IPS-18c (cell line): ENCODE results near the gene OTOA.
A peak's percentile ranks its signal among the peaks of the same experiment; 100 is the strongest.
"Not testable (repeated sequence)": the region's sequence is repeated elsewhere in the genome, so short reads cannot be mapped to it uniquely, and the experiment has no call there.

Experiments used
- H3K4me3 ChIP-seq: 2 replicates; pipeline ENCODE4 v1.7.0; 2013; ENCODE audit warnings: low read depth, mild to moderate bottlenecking, low read length, moderate library complexity; ENCODE audit not compliant: insufficient read depth
- H3K9me3 ChIP-seq: one replicate; pipeline ENCODE4 v1.6.1; 2013; ENCODE audit warnings: mild to moderate bottlenecking, low read length, moderate library complexity; ENCODE audit not compliant: control insufficient read depth, insufficient read depth

OTOA gene

DNA sequence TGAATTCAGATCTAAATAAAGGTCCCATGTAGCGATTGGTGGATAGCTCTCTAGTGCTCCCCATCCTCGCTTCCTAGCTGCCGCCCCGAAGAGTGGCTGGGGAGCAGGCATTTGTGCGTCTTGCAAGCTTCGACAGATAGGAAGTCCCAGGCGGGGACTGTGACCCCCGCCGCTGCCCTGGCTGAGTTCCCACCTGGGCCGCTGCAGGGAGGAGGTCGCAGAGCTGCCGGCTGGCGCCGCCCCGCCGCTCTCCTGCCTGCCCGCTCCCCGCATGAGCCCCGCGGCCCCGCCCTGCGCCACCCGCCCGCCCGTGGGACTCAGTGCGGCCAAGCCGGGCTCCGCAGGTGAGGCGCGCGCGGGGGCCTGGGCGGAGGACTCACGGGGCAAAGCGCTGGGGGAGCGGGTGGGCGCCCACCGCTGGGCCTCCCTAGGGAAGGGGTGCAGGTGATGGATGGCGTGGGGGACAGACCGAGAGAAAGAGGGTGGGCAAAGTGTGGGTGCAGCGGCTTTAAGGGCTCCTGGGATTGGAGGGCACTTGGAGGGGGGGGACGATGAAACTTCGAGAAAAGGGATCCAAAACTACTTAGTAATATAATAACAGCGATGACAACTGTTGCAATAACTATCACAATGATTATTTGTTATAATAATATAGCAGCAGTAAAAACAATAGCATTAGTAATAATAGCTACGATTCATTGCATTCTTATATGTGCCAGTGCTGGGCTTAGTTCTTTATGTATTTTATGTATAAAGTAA is at the start of gene OTOA:
TSS of gene OTOA (plus strand) at position 80 of the 759 bp plus-strand sequence. CDS start 14,547 bp downstream, outside the sequence.
- H3K4me3 ChIP-seq: peak within 1 kb of the TSS; percentile 44; the same call in 1 of the 2 replicates

DNA sequence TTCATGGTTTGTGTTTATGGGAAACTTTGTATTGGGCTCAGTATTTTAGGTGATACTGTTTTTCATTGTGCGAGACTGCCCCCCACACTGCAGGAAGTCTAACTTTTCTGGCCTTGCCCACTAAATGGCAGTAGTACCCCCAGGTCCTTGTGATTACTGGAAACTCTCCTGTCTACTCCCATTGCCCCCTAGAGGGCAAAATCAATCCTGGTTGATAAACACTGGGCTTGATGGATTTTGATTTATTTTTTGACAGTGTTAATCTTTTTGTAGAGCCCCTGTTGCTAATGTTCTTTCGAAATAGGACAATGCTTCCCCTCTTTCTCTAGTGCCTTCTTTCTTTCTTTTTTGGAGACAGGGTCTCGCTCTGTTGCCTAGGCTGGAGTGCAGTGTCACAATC is 48.9 kb upstream of the OTOA start:
- no peaks in the 10 kb centered on the region for H3K9me3 ChIP-seq

More for the DNA sequence above, at the start of gene OTOA:
- H3K9me3 ChIP-seq: no peaks in the 10 kb centered on the region

DNA sequence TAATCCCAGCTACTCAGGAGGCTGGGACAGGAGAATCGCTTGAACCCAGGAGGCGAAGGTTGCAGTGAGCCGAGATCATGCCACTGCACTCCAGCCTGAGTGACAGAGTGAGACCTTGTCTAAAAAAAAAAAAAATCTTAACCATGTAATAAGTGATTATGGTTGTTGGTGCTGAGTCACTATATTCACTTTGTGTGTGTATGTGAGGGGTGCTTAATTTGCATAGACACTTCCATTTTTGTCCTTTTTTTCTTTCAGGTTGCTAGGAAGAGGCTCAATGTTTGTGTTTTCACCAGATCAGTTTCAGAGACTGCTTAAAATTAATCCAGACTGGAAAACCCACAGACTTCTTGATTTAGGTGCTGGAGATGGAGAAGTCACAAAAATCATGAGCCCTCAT is 46.2 kb upstream of the OTOA start:
- H3K9me3 ChIP-seq: no peaks in the 10 kb centered on the region
- no peak overlapping the region for H3K4me3 ChIP-seq

More for the DNA sequence above, 48.9 kb upstream of the OTOA start:
- H3K4me3 ChIP-seq: no peak overlapping the region

DNA sequence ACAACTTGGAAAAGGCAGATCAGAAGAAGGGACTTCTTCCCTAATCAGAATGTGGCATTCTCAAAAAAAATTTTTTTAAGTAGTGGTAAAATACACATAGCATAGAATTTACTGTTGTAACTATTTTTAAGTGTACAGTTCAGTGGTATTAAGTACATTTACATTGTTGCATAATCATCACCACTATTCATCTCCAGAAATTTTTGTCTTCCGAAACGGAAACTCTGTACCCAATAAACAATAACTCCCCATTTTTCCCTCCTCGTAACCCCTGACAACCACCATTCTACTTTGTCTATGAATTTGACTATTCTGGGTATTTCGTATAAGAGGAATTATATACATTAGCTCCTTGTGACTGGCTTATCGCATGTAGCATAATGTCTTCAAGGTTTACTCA is 45.5 kb upstream of the OTOA start:
- H3K9me3 ChIP-seq: no peaks in the 10 kb centered on the region
- no peak overlapping the region for H3K4me3 ChIP-seq

DNA sequence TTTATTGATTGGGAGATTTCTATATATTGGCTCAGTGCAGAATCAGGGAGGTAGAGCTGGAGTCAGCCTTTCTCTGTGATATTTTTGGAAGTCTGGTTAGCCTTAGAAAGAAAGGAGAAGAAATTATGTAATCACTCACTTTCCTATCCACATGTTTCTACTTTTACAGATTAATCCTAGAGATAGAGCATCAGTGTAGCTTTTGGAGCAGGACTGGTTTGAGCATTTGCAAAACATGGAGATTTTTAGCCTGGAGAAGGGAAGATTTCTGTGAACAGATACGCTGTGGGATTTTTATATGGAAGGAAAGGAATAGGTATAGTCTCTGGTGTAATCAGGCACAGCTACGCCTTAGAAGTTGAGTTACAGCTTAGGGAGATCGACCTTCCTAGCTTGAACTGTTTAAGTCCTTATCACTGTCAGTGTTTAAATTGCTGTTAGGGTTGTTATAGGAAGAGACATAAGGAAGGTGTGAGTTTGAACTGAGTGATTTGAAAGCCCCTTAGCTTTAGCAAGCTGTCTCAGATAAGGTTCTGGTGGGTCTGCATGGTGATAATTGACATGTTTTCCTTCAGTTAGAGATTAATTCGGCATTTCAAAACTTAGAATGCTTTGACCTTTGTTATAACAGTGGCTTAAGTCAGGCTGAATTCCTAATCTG is 43.9 kb upstream of the OTOA start:
- Histone ChIP-seq H3K4me3 (no peak overlapping the region), H3K9me3 (no peaks in the 10 kb centered on the region)

DNA sequence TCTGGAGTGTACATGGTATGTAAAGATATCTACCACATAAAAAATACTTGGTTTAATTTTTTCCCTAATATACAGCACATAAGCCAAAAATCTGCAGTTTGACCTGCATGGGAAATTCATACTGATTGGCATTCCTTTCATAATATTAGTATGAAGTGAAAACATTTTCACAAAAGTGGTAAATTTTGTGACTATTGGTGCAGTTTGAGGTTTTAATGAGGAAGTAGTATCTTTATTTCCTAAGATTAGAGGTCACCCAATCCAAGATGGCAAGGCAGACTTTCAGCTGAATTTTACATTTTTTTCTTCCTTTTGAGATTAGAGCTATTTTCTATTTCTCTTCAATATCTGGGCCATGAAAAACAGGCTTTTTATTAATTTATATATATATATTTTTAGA is 43.2 kb upstream of the OTOA start:
- Histone ChIP-seq H3K4me3 (no peak overlapping the region), H3K9me3 (no peaks in the 10 kb centered on the region)

DNA sequence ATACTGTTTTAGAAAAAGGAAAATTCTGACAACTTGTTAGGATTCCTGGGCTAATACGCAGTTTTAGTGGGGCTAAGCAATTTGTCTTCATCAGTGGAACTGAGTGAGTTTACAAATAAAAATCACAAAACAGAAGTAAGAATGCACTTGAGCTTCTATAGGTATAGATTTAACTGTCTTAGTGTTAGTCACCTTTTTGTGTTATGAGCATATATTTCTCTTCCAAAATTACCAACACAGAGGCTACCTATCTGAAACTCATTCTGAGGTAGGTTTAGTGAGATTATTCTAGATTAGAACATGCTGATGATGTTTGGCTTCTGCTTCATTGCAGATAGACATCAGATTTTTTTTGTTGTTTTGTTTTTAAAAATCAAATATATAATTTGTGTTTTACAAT is 41.2 kb upstream of the OTOA start:
- Histone ChIP-seq H3K9me3 (no peaks in the 10 kb centered on the region), H3K4me3 (no peak overlapping the region)

DNA sequence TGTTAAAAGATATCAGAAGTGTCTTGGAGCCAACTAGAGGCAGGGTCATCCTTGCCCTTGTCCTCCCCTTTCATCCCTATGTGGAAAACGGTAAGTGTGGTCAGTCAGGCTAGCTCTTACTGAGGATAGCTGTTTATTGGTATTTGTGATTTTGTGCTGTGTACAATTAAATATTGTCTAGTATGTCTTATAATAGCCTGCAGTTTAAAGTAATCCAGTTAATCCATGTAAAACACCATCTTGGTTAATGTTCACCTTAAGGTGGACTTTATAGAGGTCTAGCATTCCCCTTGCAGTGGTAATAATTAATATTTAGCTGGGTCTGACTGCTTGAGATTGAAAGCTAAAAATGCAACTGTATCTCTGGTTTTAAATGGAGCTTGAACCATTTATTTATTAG is 38.7 kb upstream of the OTOA start:
- Histone ChIP-seq H3K4me3 (no peak overlapping the region), H3K9me3 (no peaks in the 10 kb centered on the region)

DNA sequence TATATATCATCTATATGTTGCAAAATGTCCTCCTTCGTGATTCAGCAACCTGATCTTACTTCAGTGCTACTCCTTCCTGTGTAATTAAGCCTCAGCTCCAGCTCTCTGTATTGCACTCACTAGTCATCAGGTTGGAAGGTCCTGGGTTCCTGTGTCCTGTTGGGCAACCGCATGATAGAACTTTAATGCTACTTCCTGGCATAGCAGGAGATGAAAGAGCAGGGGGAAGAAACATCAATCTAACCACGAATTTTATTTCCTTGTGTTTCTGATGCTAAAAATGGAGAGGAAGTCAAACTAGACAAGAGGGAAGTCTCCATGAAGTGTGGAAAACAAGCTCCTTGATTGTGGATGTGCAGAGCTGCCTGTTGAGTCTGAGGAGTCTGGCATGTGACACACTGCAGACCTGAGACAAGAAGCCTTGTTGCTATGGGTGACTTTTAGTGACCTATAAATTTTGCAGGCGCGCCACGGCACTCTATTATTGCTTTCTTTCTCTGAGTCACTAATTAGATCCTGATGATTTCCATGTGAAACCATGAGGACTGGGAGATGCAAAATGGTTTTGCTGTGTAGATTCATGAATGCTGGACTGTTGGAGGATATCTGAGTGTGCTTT is 37.0 kb upstream of the OTOA start:
- H3K4me3 ChIP-seq: no peak overlapping the region
- no peaks in the 10 kb centered on the region for H3K9me3 ChIP-seq

DNA sequence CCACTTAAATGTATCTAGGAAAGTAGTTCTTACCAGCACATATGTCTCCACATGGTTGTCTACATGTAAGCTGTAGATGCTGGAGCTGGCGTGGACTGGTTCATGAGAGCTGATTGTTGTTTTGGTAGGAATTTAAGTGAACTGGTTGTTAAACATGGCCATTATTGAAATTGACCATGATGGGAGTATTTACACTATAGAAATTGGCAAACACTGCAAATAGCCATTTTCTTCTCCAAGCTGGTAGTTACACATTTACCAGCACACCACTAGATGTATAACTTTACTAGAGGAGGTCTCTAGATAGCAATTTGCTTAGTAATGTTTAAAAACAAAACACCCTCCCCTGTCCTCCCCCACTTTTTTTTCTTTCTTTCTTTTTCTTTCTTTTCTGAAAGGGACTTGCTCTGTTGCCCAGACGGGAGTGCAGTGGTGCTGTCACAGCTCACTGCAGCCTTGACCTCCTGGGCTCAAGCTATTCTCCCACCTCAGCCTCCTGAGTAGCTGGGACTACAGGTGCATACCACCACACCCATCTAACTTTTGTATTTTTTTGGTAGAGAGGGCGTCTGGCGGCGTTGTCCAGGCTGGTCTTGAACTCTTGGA is 35.5 kb upstream of the OTOA start:
- Histone ChIP-seq H3K9me3 (no peaks in the 10 kb centered on the region), H3K4me3 (no peak overlapping the region)

DNA sequence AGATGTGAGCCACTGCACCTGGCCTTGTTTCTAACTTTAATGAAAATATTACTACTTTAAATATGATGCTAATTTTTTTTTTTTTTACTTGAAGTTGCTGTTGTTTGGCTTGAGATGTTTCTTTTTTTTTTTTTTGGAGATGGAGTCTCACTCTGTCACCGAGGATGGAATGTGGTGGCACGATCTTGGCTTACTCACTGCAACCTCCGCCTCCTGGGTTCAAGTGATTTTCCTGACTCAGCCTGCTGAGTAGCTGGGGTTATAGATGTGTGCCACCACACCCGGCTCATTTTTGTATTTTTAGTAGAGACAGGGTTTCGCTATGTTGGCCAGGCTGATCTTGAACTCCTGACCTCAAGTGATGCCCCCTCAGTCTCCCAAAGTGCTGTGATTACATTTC is 35.0 kb upstream of the OTOA start:
- H3K4me3 ChIP-seq: no peak overlapping the region
- no peaks in the 10 kb centered on the region for H3K9me3 ChIP-seq

DNA sequence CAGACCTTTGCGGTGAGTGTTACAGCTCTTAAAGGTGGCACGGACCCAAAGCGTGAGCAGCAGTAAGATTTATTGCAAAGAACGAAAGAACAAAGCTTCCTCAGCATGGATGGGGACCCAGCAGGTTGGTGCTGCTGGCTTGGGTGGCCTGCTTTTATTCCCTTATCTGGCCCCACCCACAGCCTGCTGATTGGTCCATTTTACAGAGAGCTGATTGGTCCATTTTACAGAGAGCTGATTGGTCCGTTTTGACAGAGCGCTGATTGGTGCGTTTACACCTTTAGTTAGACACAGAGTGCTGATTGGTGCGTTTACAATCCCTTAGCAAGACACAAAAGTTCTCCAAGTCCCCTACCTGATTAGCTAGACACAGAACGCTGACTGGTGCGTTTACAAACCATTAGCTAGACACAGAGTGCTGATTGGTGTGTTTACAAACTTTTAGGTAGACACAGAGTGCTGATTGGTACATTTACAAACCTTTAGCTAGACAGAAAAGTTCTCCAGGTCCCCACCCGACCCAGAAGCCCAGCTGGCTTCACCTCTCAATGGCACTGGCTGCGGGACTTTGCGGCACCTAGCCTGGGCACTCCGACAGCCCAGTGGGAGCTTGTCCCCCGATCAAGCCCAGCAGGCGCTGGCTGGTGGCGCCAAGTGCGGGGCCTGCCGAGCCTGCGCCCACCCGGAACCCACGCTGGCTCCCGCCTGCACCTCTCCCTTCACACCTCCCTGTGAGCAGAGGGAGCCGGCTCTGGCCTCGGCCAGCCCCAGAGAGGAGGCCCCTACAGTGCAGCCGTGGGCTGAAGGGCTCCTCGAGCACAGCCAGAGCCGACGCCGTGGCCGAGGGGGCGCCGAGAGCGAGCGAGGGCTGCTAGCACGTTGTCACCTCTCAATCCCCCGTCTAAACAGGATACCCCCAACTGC is 33.9 kb upstream of the OTOA start:
- not testable (repeated sequence) for H3K9me3 ChIP-seq, H3K4me3 ChIP-seq

DNA sequence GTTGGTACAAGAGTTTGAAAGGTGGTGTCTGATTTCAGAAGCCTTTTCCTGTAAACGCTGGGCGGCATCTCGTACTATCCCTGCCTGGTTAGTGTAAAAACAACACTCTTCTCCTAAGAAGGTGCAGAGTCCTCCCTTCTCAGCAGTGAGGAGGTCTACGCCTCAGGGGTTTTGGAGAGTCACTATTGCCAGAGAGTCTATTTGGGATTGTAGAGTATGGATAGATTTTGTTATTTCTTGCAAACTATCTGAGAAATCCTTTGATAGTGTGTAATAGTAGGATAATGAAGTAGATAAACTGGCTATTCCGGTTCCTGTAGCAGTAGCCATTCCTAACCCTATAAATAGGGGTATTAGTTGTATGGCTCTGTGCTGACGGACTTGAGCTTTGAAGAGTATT is 32.9 kb upstream of the OTOA start:
- H3K4me3 ChIP-seq, H3K9me3 ChIP-seq: not testable (repeated sequence)

DNA sequence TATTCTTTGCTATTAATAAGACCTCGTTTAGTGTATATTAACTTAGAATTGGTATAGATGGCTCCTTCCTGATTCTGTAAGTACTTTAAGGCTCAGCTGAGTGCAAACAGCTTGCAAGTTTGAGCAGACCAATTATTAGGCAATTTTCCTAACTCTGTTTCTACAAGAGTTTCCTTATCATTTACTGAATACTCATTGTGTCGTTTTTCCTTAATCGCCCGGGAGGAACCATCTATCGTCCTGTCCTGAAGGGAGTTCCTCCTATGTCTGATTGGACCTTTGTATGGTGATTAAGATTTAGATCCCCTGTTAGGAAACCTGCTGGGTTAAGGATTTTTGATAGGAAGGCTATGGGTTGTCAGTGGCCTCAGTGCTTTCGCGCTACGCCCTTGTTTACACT is 32.4 kb upstream of the OTOA start:
- H3K9me3 ChIP-seq, H3K4me3 ChIP-seq: not testable (repeated sequence)

DNA sequence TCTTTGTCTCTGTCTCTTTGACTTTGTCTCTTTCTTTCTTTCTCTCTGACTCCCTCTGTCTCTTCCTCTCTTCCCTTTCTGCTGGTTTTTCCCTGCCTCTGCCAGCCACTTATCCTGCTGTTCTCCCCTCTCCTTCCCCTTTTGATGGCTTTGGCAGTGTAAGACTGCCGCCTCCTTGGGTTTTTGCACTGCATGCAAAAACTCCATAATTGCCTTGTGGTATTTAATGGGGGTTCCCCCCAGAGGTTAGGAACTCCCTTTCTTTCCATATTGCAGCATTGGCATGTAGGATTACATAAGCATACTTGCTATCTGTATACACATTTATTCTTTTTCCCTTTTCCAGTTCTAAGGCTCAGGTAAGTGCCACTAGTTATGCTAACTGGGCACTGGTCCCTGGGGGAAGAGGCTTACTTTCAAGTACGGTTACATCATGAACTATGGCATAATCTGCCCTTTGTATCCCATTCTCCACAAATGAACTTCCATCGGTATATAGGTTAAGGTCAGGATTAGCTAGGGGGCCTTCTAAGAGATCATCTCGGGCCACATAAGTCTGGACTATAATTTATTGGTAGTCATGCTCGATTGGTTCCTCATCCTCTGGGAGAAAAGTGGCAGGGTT is 31.7 kb upstream of the OTOA start:
- H3K4me3 ChIP-seq, H3K9me3 ChIP-seq: not testable (repeated sequence)

DNA sequence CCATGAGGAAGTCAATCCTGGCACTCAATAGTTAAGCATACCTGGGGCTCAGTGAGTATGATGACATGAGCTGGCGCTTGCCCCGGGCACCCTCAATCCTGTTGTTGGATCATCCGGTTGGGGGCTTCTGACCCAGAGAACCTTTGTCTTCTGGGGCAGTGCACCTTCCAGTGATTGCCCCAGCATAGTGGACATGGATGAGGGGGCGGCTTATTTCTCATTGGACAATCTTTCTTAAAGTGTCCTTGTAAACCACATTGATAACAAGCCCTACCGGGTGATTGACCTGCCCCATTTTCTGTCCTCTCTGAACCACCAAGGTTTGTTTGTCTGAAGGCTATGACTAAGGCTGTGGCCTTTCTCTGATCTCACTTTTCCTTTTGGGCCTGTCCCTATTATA is 29.6 kb upstream of the OTOA start:
- Histone ChIP-seq H3K9me3 (no peaks in the 10 kb centered on the region), H3K4me3 (no peak overlapping the region)

DNA sequence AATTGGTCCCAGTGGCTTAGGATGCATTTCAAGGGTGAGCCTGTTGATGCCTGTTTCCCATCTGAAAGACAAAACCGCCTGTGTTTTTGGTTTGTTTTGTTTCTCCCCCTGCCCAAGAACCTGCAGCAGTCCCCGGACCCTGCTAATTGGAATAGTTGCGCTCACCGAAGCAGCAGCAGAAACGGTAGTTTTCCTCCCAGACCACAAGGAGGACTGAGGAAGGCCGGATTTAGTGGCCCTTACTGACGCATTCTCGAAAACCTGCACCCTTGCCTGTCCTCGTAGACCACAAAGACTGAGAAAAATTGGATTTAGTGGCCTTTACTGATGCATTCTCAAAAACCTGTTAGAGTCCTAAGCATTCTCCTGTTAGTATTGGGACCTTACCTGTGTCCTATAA is 28.1 kb upstream of the OTOA start:
- not testable (repeated sequence) for H3K4me3 ChIP-seq, H3K9me3 ChIP-seq
